HL-60/S4 treated with phorbol 12-myristate 13-acetate at 8.2 ng/mL for 4 days and 3 days (cell line): Measurements from ENCODE around the gene TAS2R46.
"Not testable (repeated sequence)": the region's sequence is repeated elsewhere in the genome, so short reads cannot be mapped to it uniquely, and the experiment has no call there.

Experiments used
- in situ Hi-C: fragments of 300-500 bp; cut with MboI; formaldehyde crosslinking; loops from 2 replicates; pipeline ENCODE4 v1.15.0; 2022; ENCODE audit warnings: low sequenced_read_pairs

Gene TAS2R46

DNA sequence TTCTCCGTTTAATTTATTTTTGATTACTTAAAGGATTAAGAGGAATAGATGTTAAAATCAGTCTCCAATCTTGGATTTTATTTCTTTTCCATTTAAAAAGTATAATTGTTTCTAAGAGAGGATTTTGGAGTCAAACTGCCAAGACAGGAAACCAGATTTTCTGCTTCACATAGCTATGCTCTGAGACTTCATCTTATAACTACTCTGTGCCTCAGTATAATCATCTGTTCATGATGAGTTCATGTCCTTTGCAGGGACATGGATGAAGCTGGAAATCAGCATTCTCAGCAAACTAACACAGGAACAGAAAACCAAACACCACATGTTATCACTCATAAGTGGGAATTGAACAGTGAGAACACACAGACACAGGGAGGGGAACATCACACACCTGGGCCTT, 21.9 kb downstream of the TAS2R46 start:
- in situ Hi-C loops, result no loop called here

DNA sequence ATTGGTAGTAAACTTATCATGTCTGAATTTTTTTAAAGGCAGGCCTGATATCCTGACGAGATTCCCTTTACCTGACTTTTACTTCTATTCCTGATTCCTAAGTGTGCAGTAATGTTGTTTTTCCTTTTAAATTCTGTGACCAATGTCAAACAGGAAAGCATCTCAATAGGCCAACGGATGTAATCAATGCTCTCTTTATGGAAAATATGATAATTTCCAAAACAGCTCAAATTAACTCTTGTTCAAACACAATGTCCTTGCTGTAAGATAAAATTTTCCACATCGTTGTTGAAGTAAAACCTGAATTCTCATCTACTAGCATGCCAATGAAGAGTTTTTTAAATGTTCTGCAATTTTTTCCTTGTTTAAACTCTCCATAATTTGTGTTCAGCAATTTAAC, 22.9 kb downstream of the TAS2R46 start:
- in situ Hi-C loops, result no loop called here

DNA sequence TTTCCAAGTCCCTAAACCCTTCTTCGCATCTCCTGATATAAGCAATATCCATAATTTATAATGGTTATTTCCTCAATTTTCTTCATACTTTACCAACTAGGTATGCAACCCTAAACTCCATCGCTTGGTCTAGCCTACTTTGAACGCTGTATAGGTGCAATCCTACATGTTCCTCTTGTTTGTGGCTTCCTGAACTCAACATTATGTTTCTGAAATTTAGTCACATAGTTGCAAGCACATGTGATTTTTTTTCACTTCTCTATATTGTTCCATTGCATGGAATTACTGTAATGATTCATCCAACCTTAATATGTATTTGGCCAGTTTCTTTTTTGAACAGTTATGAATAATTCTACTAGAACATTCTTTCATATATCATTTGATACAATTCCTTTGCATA, 28.1 kb downstream of the TAS2R46 start:
- in situ Hi-C loops, result not testable (repeated sequence)

DNA sequence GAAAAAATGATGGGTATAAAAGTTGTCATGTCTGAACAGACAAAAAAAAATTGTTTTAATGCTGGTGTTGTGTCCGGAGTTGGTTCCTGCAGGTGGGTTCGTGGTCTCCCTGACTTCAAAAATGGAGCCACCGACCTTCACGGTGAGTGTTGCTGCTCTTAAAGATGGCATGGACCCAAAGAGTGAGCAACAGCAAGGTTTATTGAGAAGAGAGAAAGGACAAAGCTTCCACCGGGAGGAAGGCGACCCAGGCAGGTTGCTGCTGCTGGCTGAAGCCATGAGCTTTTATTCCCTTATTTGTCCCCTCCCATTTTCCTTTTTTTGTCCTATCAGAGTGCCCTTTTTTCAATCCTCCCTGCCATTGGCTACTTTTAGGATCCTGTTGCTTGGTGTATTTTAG, 30.8 kb downstream of the TAS2R46 start, which contains the start of gene TAS2R31:
Gene TAS2R31, minus strand, starts transcription at position 101 of the 400 bp plus-strand sequence. Its CDS starts 72 bp downstream, at position 29.
- in situ Hi-C loops, result no loop called here

DNA sequence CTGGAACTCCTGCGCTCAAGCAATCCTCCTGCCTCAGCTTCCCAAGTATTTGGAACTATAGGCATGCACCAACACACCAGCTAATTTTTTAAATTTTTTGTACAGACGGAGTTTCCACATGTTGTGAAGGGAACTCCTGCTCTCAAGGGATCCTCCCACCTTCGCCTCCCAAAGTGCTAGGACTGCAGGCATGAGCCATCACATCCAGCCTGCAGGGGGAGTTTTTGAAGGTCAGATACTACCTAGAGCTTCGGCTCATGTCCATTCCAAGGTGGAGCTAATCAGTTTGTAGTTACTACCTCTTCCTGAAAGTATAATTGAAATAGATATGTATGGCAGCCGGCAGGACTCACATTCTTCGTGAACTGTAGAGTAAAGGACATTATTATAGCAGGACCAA, 36.0 kb downstream of the TAS2R46 start:
- in situ Hi-C loops, result no loop called here

DNA sequence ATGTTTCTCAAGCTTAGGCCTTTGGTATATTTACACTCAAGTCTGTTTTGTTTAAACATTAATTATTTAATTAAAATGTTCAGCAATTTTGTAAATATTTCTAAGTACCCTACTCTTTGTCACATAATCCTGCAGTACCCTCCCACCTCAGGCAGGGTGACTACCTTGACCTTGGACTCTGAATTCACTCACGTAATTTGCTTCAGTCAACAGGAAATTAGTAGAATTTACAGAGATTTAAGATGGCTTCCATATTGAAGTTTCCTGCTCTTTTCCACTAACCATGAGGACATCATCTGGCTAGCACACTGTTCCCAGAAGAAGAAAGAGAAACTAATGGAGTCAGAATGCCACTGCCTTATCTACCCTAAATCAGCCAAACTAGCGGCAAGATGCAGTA, 38.7 kb downstream of the TAS2R46 start:
- in situ Hi-C loops, result no loop called here

DNA sequence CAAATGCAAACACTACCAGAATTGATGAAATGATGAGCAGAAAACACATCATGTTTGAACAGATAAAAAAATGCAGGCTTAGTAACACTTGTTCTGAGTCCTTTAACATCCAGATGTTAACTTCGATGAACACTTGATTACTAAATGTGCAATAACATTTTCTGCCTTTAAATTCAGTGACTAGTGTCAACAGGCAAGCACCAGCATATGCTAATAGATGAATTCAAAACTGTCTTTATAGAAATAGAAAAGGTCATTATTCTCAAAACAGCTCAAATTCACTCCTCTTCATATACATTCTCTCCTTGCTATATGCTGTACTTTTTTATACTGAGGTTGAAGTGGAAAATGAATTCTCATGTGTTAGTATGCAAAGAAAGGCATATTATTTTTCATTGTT, 39.6 kb downstream of the TAS2R46 start, which contains the start of gene TAS2R19:
Gene TAS2R19, minus strand, starts transcription at position 101 of the 400 bp plus-strand sequence. Its CDS starts 49 bp downstream, at position 52.
- in situ Hi-C loops, result no loop called here

DNA sequence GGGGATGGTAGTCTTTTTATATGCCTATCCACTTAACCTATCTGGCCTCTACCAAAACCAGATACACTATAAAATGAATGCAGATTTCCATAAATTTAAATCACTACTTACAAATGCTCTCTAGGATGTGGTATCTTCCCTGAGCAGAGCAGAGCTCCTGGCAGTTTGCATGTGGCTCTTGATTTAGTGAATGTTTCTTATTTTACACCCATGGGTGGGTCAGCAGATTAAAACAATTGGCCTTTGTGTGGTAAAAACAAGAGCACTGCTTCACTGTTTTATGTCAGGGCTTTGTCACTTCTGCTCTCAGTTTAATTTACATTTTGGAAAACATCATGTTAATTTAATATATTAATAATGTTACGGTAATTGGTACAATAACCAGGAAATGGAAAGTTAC, 45.2 kb downstream of the TAS2R46 start:
- in situ Hi-C loops, result loop anchor here (5.0 kb wide), 1 partner anchor 55 kb away; no protein-coding TSS in a partner anchor

DNA sequence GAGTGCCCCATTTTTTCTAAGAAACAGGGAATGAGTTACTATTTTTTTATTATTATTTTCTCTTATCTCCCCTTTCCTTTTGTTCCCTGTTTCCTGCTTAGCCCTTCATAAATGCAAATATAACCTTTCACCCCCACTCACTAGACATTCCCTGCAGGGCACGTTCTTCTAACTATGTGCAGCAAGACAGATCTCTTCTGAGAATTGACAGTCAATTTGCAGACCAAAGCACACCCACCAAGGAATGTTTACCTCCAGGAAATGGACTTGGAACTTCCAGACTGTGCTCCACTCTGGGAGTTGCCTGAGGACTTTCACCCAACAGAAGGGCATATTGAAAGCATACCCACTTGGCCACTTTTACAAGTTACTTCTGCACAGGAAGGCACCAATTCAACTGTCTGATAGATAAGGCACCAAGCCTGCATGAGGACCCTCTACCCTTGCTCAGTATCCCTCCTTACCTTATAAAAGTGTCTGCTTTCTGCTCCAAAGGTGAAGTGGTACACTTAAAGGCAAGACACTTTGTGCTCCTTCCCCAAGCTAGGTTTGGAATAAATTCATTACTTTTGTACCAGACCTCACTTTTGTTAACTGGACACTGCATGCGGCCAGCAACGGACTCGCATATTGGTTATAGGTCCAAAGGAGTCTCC, 46.2 kb downstream of the TAS2R46 start:
- in situ Hi-C loops, result loop anchor here (5.0 kb wide), 1 partner anchor 56 kb away; no protein-coding TSS in a partner anchor

DNA sequence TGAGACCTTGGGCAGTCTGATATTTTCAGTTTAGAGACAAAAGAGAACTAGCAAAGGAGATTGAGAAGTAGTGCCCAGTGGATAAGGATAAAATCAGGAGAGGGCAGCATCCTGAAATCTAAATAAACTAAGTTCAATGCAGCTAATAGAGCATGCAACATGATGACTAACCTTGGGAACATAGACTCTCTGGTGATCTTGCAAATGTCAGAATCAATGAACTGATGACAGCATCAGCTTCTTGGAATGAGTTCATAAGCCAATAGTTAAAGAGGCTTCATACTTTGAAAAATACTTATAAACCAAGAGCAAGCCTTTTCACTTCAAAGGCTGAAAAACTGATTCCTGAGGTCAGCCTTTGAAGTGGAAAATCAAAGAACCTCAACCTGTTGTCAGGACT, 47.9 kb downstream of the TAS2R46 start:
- in situ Hi-C loops, result no loop called here
